Stomach (tissue), 9 donors: Measurements from ENCODE around the gene XYLT1. TPM values are rescaled to one million over a fixed set of nuclear protein-coding genes. Genes with fewer than 3 reads are reported as not detected.

Experiments
- DNase-seq, 2 donors: peaks; one replicate each; pipeline versions ENCODE4 v3.0.0 to v3.0.0-alpha.2; 2013 to 2019
- H3K27ac ChIP-seq, 5 donors: fragments of 200-600 bp in 4 of 5; sonication (generic) in 4 of 5; one replicate each; pipeline ENCODE4 v1.5.1; 2013 to 2019; ENCODE audit warnings: mild to moderate bottlenecking in 1 of 5, moderate library complexity in 1 of 5
- H3K27me3 ChIP-seq, 3 donors: fragments of 200-600 bp; sonication (generic); one replicate each; pipeline ENCODE4 v1.5.1; 2017 to 2019; ENCODE audit warnings: mixed run types in 1 of 3
- H3K36me3 ChIP-seq, 4 donors: fragments of 200-600 bp; sonication (generic); 1 replicate in 3 of 4; 2 replicates in 1 of 4; pipeline ENCODE4 v1.5.1; 2016 to 2019
- H3K4me1 ChIP-seq, 4 donors: fragments of 200-600 bp; sonication (generic); one replicate each; pipeline ENCODE4 v1.5.1; 2016 to 2019
- H3K4me3 ChIP-seq, 4 donors: fragments of 200-600 bp; sonication (generic) in 3 of 4; one replicate each; pipeline ENCODE4 v1.5.1; 2016 to 2019; ENCODE audit warnings: mild to moderate bottlenecking in 1 of 4
- H3K9me3 ChIP-seq, 4 donors: fragments of 200-600 bp; sonication (generic); one replicate each; pipeline ENCODE4 v1.5.1; 2016 to 2019
- CTCF ChIP-seq, 7 experiments: fragments of 450-650 bp in 4 of 7; fragments of 200-600 bp in 3 of 7; sonication (generic) in 3 of 7; IDR thresholded peaks; one replicate each; pipeline ENCODE4 v1.5.1; 2016 to 2019; ENCODE audit warnings: antibody characterized with exemption in 7 of 7, control low read depth in 2 of 7, mild to moderate bottlenecking in 1 of 7
- EP300 ChIP-seq: sonication (generic); formaldehyde crosslinking; IDR thresholded peaks from one replicate; pipeline ENCODE4 v1.6.1; 2017; ENCODE audit warnings: antibody characterized with exemption
- POLR2A ChIP-seq, 4 donors: fragments of 450-650 bp; IDR thresholded peaks; one replicate each; pipeline ENCODE4 v1.6.1; 2016; ENCODE audit warnings: antibody characterized with exemption in 4 of 4, control low read depth in 2 of 4, mild to moderate bottlenecking in 1 of 4, moderate library complexity in 1 of 4
- POLR2AphosphoS5 ChIP-seq, 3 donors: sonication (generic); formaldehyde crosslinking; IDR thresholded peaks; one replicate each; pipeline ENCODE4 v1.6.1; 2016; ENCODE audit warnings: antibody characterized with exemption in 3 of 3
- WGBS, 5 donors: extraction: QIAGEN DNeasy Blood & Tissue Kit in 3 of 5; methylation state at CpG; one replicate each; pipeline versions ENCODE4 v1.1.5 to v1.1.7; 2013 to 2018; 5-methylcytosine and 5-hydroxymethylcytosine counted together
- intact Hi-C: fragments of 100-400 bp; cut with DNase I; formaldehyde crosslinking; loops from one replicate; pipeline ENCODE4 v1.15.1; 2023; ENCODE audit warnings: low total_unique reads
- polyA plus RNA-seq, 3 donors: library from polyadenylated mRNA; stranded (reverse); fragments of 200-250 nt; gene quantifications; one replicate each; pipeline ENCODE4 v1.2.3, GENCODE V29; 2013
- total RNA-seq, 5 donors: library from RNA; depleted of rRNA; stranded (reverse); fragments of >200 nt; gene quantifications; one replicate each; pipeline versions ENCODE4 v1.1.0 to v1.2.3, GENCODE V29; 2014 to 2016
- donor health status: healthy with polysubstance abuse.
- donor health status: Bipolar disorder and iron deficiency.
- donor health status: healthy.

XYLT1 gene
- total and polyA plus RNA-seq, 8 donors = 0.87 to 59.5 (median 9.5) TPM

DNA sequence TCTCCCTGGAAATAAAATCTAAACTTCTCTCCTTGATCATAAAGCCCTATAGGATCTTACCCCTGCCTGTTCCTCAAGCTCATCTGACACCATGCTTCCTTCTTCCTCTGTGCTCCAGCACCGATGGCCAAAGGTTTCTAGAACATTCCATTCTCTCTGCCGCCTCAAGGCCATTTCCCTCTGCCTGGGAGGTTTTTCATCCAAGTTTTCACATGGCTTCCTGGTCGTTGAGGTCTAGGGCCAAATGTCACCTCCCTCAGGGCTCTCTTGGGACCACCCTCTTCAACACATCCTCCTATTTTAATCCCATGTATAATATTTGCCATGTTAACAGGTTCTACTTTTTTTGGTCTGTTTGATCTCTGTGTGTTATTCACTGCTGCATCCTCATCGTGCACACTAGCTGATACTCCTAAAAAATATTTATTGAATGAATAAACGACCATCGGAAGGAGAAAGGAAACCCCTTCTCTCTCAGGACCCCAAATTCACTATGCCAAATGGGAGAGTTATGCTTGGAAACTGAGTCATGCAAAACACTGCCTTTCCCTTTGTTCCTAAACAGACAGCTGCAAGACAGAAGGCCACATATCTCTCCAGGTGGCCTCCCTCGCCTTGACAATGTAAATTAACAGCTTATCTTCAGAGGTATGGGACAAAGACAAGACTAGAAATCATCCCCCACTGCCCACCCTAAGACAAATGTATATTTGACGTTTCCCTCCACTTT, 78.5 kb downstream of the XYLT1 start:
- no peak for DNase-seq
- Histone ChIP-seq H3K4me1 (peaks cover 12 to 27% (median 21%) of the 10 kb centered on the region in 4 donors), H3K4me3 (no peak overlapping the region), H3K27me3 (no peaks in the 10 kb centered on the region), H3K36me3 (no peaks in the 10 kb centered on the region), H3K9me3 (no peaks in the 10 kb centered on the region), H3K27ac (no peak overlapping the region)
- WGBS, 5 donors = 62 to 74% (median 72%) methylated on average over 8 of the region's 8 CpGs
- TF ChIP-seq POLR2A (IDR thresholded peaks at IDR 0.05) = no peak
- TF ChIP-seq EP300 = no peak
- no peak for TF ChIP-seq POLR2AphosphoS5 (IDR thresholded peaks at IDR 0.05)
- no peak for TF ChIP-seq CTCF (IDR thresholded peaks at IDR 0.05)
- intact Hi-C loops = no loop called here

GRCh38 chr16:17391715-17392114, 79.0 kb downstream of the XYLT1 start:
- Histone ChIP-seq H3K4me3 (no peak overlapping the region), H3K27me3 (no peaks in the 10 kb centered on the region), H3K9me3 (no peaks in the 10 kb centered on the region), H3K36me3 (no peaks in the 10 kb centered on the region), H3K27ac (no peak overlapping the region), H3K4me1 (peaks cover 6 to 22% (median 17%) of the 10 kb centered on the region in 4 donors)
- no peak for DNase-seq
- intact Hi-C loops = no loop called here
- 86 to 96% (median 91%) methylated on average over 5 of the region's 5 CpGs for WGBS, 5 donors
- no peak for TF ChIP-seq EP300
- no peak for TF ChIP-seq CTCF (IDR thresholded peaks at IDR 0.05)
- TF ChIP-seq POLR2A (IDR thresholded peaks at IDR 0.05) = no peak
- TF ChIP-seq POLR2AphosphoS5 (IDR thresholded peaks at IDR 0.05) = no peak

GRCh38 chr16:17389384-17389783, 81.4 kb downstream of the XYLT1 start:
- no peak overlapping the region for H3K27ac ChIP-seq
- intact Hi-C loops = no loop called here
- no peaks in the 10 kb centered on the region for H3K36me3 ChIP-seq
- H3K4me1 ChIP-seq = peaks cover 0 to 28% (median 14%) of the 10 kb centered on the region in 4 donors
- DNase-seq = no peak
- 76 to 93% (median 88%) methylated on average over 4 of the region's 4 CpGs for WGBS, 5 donors
- TF ChIP-seq POLR2A (IDR thresholded peaks at IDR 0.05) (no peak), CTCF (IDR thresholded peaks at IDR 0.05) (no peak), POLR2AphosphoS5 (IDR thresholded peaks at IDR 0.05) (no peak), EP300 (no peak)
- no peaks in the 10 kb centered on the region for H3K9me3 ChIP-seq
- H3K27me3 ChIP-seq = no peaks in the 10 kb centered on the region
- H3K4me3 ChIP-seq = no peak overlapping the region

DNA sequence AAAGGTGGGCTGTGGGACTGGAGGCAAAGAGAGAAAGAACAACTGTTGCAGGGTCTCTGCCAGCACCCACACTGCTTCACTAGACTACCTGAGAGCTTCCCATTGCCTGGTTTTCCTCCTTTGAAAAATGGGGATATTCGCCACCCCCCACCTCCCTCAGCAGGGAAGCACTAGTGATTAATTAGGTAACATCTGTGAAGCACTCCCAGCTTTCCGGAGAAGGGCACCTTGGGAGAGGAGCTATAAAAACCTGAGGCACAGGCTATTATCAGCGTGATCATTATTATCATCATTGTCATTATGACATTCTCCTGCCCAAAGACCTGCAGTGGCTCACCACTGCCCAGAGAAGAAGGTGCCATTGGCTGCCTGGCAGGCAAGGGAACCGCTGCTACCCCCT, 83.5 kb downstream of the XYLT1 start:
- TF ChIP-seq CTCF (IDR thresholded peaks at IDR 0.05) = no peak
- no peak for TF ChIP-seq POLR2AphosphoS5 (IDR thresholded peaks at IDR 0.05)
- no peak for TF ChIP-seq POLR2A (IDR thresholded peaks at IDR 0.05)
- no peak for TF ChIP-seq EP300
- WGBS, 5 donors = 93 to 97% (median 94%) methylated on average over 4 of the region's 4 CpGs

More for the DNA sequence above, 83.5 kb downstream of the XYLT1 start:
- H3K4me1 ChIP-seq = peaks cover 3 to 49% (median 27%) of the 10 kb centered on the region in 4 donors
- H3K27me3 ChIP-seq = no peaks in the 10 kb centered on the region
- peak overlapping the region in 1 of 5 donors; percentile 3 for H3K27ac ChIP-seq
- H3K36me3 ChIP-seq = no peaks in the 10 kb centered on the region
- no peaks in the 10 kb centered on the region for H3K9me3 ChIP-seq
- no peak for DNase-seq
- intact Hi-C loops = no loop called here
- H3K4me3 ChIP-seq = no peak overlapping the region
